Activated naive CD8-positive, alpha-beta T cell treated with anti-CD3 and anti-CD28 coated beads, Interleukin-2, amount 50 U/mL, for 16 hours (primary cell): ENCODE results near the gene OSBPL9.
A peak's percentile ranks its signal among the peaks of the same experiment; 100 is the strongest.

Experiments used
- DNase-seq: peaks from one replicate; pipeline ENCODE4 v3.0.0-alpha.2; 2020; ENCODE audit warnings: low read depth, low spot score

Gene OSBPL9

DNA sequence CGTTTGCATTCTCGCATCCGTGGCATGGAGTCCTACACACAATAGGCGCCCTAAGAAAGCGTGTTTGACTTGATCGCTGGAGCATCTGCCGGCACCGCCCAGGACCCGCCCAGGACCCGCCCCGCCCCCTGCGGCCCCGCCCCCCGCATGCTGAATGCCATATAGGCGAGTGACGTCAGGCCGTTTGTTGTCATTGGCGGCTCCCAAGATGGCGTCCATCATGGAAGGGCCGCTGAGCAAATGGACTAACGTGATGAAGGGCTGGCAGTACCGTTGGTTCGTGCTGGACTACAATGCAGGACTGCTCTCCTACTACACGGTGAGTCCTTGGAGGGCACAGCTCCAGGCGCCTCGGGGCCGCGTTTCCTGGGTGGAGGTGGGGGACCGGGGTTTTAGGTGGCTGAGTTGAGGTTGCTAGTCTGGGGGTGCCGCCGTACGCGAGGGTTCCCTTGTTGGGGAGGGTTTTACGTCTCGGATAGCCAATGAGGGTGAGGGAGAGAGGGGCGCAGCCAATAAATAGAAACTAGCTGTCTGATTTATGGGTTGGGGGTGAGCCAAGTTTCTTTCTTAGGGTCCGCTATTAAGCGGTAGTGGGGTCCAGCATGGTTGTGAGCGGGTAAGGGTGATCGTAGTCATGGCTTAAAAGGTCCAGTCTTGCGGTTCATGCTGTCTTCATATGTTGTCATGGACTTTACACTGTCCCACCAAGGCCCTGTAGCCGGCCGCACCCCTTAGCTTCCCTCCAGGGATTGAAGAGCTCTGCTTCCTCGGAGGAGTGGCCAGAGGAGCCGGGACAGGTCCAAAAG is at the start of gene OSBPL9:
TSS of gene OSBPL9 (plus strand) at position 190 of the 806 bp plus-strand sequence. CDS start at position 209, 19 bp downstream.
- DNase-seq, result peak; percentile 75

GRCh38 chr1:51567653-51568052 is 49.2 kb upstream of the OSBPL9 start:
- no peak for DNase-seq

DNA sequence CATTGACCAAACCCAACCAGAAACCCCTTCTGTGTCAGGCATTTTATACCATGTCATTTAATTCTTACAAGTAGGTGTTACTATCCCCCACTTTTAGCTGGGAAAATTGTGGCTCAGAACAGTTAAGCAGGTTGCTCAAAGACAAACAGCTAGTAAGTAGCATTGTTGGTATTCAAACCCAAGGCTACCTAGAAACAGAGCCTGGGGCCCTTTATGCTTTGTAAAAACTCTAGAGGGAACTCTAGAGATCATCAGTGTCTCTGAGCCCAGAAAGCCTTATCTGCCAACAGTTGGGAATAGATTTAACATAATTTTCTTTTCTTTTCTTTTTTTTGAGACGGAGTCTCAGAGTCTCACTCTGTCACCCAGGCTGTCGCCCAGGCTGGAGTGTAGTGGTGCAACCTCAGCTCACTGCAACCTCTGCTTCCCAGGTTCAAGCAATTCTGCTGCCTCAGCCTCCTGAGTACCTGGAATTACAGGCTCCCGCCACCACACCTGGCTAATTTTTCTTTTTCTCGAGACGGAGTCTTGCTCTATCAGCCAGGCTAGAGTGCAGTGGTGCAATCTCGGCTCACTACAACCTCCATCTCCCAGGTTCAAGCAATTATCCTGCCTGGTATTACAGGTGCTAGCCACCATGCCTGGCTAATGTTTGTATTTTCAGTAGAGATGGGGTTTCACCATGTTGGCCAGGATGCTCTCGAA is 48.5 kb upstream of the OSBPL9 start:
- no peak for DNase-seq

GRCh38 chr1:51569284-51570062 is 47.4 kb upstream of the OSBPL9 start:
- no peak for DNase-seq

DNA sequence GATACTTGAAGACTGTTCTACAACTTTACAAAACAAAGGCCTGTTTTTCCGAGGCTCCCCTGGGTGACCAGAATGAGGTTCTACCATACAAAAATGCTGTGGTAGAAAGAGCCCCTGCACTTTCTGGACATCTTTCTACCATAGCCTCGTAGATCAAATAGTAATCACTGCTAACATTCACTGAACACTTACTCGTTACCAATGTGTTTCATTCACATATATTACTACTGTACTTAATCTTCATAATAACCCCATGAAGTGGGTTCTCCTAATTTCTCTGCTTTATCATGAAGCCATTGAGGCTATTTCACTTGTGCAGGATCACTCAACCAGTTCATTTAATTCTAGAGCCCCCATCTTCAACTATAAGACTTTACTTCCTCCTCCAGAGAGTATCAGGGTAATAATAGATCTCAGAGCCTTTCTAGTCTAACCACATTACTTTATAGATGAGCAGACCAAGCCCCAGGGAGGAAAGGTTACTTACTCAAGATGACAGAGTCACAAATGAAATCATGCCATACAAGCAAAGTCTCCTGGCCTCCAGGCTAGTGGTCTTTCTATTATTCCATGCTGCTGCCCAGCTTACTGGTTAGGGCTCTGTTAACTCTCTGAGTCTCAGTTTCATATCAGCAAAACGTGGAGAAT is 46.7 kb upstream of the OSBPL9 start:
- no peak for DNase-seq

DNA sequence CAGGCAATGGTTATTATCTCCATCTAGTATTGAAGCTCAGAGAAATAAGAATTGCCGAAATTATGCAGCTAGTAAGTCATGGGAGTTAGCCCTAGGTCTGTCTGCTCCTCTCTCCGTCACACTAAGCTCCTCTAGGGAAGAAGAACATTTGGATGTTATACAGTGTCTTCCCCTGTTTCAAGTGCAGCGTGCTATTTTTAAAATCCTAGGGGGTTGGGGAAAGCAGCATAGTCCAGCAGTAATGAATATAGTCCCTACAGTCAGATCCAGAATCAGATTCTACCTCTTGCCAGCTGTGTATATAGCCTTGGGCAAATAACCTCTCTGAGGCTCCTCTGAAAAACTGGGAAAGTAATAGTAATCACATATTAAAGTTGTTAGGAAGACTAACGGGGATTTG is 44.5 kb upstream of the OSBPL9 start:
- no peak for DNase-seq

- no peak for DNase-seq
Observed at GRCh38 chr1:51574796-51575195, 42.1 kb upstream of the OSBPL9 start.

DNA sequence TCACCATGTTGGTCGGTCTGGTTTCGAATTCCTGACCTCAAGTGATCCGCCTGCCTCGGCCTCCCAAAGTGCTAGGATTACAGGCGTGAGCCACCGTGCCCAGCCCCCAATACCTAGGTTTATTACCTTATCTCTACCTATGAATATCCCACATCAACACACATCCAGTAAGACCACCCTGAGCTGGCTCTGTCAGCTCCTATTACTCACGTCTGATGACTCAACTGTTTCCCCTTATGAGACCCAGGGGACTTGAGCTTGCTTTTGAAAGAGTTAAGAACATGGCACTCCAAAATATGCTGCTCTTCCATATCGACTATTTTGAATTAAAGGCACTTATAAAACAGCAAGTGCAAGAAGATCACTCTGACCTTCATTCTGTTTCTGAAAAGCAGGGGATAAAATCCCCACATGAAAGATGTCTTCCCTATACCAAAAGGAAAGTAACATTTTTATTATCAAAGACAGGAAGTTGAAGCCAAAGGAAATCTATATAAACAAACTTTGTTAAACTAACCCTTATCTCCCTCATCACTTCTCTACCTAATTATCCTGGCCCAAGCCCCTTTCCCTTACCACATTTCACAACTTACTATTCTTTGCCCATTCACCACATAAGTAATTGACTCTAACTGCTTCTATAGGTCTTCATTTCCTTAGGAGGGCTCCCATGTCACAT is 41.3 kb upstream of the OSBPL9 start:
- no peak for DNase-seq

DNA sequence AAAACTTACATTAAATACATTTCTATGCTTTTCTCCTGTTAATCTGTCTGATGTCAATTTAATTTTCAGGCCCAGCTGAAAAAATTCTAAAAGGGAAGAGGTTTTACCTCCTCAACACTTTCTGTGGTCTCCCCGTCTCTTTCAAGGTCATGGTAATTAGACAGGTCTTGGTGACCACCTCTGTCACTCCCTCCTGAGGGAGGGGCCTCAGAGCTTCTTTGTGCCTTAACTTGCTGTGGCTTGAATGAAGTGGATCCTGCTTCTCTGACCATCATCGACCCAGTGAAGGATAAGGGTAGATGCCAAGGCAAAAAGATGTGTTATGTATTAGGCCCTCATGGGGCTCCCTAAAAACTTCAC is 40.8 kb upstream of the OSBPL9 start:
- DNase-seq, result no peak

- DNase-seq, result no peak
Observed at GRCh38 chr1:51576923-51577322, 40.0 kb upstream of the OSBPL9 start.

- DNase-seq, result no peak
Observed at GRCh38 chr1:51578383-51579109, 38.3 kb upstream of the OSBPL9 start.

- no peak for DNase-seq
Observed at GRCh38 chr1:51581238-51581637, 35.7 kb upstream of the OSBPL9 start.

DNA sequence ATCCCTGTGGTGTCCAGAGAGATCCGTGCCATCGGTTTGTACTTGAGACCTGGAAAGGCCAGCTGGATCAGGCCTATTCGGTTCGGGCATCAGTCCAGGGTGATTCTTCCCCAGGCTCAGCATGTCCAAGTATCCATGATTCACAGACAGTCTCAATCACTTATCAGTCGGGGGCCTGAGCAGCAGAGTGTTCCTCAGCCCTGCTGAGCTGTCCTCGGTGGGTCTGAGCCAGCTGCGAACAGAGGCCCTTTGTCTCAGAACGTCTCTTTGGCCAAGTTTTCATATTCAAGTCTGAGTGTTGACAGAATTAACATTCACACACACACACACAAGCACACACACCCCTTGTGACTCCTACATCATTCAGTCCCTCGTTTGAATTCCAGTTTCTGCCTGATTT is 33.4 kb upstream of the OSBPL9 start:
- no peak for DNase-seq

DNA sequence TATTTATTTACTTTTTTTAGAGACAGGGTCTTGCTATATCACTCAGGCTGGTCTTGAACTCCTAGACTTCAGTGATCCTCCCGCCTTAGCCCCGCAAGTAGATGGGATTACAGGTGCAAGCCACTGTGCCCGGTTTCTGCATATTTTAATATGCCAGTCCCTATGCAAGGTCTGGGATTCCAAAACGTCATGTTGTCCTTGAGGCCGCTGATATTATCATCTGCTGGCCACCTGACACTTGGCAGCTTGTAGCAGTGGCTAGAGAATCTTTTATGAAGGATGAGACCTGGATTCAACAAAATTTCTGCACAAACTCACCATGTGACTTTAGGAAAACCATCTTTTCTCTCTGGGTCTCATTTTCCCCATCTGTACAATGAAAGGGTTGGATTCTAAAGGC is 32.9 kb upstream of the OSBPL9 start:
- no peak for DNase-seq

- no peak for DNase-seq
Observed at GRCh38 chr1:51592711-51593110, 24.2 kb upstream of the OSBPL9 start.

- no peak for DNase-seq
Observed at GRCh38 chr1:51594716-51595115, 22.2 kb upstream of the OSBPL9 start.

GRCh38 chr1:51600529-51600928 is 16.4 kb upstream of the OSBPL9 start:
- no peak for DNase-seq

GRCh38 chr1:51600965-51601364 is 15.9 kb upstream of the OSBPL9 start:
- no peak for DNase-seq

DNA sequence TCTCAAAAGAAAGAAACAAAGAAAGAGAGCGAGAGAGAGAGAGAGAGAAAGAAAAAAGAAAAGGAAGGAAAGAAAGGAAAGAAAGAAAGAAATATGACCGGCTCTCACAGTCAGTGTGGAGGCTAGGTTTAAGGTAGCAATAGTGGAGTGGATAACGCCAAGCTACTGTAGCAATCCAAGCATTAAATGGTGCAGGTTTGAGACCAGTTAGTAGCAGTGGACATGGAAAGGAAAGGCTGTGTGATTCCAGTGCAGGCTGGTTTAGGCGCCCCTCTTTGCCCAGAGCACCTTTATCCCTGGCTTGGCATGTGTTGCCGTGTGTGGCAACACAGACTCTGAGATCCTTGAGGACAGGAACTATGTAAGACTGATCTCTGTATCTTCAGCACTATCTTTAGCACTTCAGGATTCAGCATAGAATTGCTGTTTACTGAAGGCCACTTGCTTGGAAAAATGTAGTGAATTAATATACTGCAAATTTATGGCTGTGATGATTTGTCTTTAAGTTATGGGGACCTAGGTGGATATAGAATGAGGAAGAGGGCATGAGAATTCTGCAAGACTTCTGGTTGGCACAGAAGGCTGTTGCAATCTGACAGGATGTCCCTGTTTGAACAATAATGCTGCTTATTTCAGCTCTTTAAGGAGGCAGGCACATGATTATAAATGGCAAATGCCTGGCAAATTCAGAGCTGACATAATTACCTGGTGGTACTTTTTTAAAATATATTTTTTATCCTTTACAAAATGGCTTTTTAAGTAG is 10.8 kb upstream of the OSBPL9 start:
- no peak for DNase-seq

- no peak for DNase-seq
Observed at GRCh38 chr1:51607681-51608095, 9.2 kb upstream of the OSBPL9 start.
